Liver (tissue), 3 donors: Measurements from ENCODE around the gene SLC12A1.

ENCODE experiments used
- GABPA ChIP-seq, 2 donors: IDR thresholded peaks in 1 of 2; conservative IDR thresholded peaks in 1 of 2; 2 replicates each; pipeline ENCODE4 v1.6.1; 2016; ENCODE audit warnings: antibody characterized with exemption in 2 of 2, mild to moderate bottlenecking in 1 of 2, moderate library complexity in 1 of 2
- HNF4A ChIP-seq, 2 donors: conservative IDR thresholded peaks; 2 replicates each; pipeline ENCODE4 v1.6.1; 2016; ENCODE audit warnings: antibody characterized with exemption in 2 of 2, mild to moderate bottlenecking in 2 of 2
- NR2F2 ChIP-seq: IDR thresholded peaks from 2 replicates; pipeline ENCODE4 v1.6.1; 2016; ENCODE audit warnings: antibody characterized with exemption
- RAD21 ChIP-seq, 2 donors: IDR thresholded peaks; 2 replicates each; pipeline ENCODE4 v1.6.1; 2016; ENCODE audit warnings: antibody characterized with exemption in 2 of 2, mild to moderate bottlenecking in 2 of 2
- TAF1 ChIP-seq: conservative IDR thresholded peaks from 2 replicates; pipeline ENCODE4 v1.6.1; 2016; ENCODE audit warnings: antibody characterized with exemption, mild to moderate bottlenecking
- TF ChIP-seq, protein P1 (sequence below): fragments of 150-350 bp; IDR thresholded peaks from 2 replicates; pipeline ENCODE4 v1.5.1; 2017; ENCODE audit warnings: improper control_type of control experiment, low read depth, low read length; ENCODE audit not compliant: missing input control
- TF ChIP-seq, protein P2 (sequence below): IDR thresholded peaks from 2 replicates; pipeline ENCODE4 v1.6.1; 2016; ENCODE audit warnings: antibody characterized with exemption, mild to moderate bottlenecking
- TF ChIP-seq, protein P3 (sequence below): IDR thresholded peaks from 2 replicates; pipeline ENCODE4 v1.6.1; 2016; ENCODE audit warnings: antibody characterized with exemption
- TF ChIP-seq, protein P4 (sequence below): IDR thresholded peaks from 2 replicates; pipeline ENCODE4 v1.6.1; 2016; ENCODE audit warnings: antibody characterized with exemption
- donor health status: healthy.
- donor health status: healthy.

GRCh38 chr15:48244921-48245320 lies 38.8 kb downstream of the SLC12A1 start:
- TF ChIP-seq, protein P1, sequence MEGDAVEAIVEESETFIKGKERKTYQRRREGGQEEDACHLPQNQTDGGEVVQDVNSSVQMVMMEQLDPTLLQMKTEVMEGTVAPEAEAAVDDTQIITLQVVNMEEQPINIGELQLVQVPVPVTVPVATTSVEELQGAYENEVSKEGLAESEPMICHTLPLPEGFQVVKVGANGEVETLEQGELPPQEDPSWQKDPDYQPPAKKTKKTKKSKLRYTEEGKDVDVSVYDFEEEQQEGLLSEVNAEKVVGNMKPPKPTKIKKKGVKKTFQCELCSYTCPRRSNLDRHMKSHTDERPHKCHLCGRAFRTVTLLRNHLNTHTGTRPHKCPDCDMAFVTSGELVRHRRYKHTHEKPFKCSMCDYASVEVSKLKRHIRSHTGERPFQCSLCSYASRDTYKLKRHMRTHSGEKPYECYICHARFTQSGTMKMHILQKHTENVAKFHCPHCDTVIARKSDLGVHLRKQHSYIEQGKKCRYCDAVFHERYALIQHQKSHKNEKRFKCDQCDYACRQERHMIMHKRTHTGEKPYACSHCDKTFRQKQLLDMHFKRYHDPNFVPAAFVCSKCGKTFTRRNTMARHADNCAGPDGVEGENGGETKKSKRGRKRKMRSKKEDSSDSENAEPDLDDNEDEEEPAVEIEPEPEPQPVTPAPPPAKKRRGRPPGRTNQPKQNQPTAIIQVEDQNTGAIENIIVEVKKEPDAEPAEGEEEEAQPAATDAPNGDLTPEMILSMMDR, result no peak
- TF ChIP-seq GABPA (IDR thresholded peaks at IDR 0.05 in 1 of 2, conservative IDR thresholded peaks at IDR 0.05 in 1 of 2), result no peak
- no peak for TF ChIP-seq HNF4A (conservative IDR thresholded peaks at IDR 0.05)
- no peak for TF ChIP-seq NR2F2
- TF ChIP-seq, protein P2, sequence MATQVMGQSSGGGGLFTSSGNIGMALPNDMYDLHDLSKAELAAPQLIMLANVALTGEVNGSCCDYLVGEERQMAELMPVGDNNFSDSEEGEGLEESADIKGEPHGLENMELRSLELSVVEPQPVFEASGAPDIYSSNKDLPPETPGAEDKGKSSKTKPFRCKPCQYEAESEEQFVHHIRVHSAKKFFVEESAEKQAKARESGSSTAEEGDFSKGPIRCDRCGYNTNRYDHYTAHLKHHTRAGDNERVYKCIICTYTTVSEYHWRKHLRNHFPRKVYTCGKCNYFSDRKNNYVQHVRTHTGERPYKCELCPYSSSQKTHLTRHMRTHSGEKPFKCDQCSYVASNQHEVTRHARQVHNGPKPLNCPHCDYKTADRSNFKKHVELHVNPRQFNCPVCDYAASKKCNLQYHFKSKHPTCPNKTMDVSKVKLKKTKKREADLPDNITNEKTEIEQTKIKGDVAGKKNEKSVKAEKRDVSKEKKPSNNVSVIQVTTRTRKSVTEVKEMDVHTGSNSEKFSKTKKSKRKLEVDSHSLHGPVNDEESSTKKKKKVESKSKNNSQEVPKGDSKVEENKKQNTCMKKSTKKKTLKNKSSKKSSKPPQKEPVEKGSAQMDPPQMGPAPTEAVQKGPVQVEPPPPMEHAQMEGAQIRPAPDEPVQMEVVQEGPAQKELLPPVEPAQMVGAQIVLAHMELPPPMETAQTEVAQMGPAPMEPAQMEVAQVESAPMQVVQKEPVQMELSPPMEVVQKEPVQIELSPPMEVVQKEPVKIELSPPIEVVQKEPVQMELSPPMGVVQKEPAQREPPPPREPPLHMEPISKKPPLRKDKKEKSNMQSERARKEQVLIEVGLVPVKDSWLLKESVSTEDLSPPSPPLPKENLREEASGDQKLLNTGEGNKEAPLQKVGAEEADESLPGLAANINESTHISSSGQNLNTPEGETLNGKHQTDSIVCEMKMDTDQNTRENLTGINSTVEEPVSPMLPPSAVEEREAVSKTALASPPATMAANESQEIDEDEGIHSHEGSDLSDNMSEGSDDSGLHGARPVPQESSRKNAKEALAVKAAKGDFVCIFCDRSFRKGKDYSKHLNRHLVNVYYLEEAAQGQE, result no peak
- TF ChIP-seq RAD21 (IDR thresholded peaks at IDR 0.05), result no peak
- TF ChIP-seq, protein P3, sequence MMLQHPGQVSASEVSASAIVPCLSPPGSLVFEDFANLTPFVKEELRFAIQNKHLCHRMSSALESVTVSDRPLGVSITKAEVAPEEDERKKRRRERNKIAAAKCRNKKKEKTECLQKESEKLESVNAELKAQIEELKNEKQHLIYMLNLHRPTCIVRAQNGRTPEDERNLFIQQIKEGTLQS, result no peak
- no peak for TF ChIP-seq TAF1
- TF ChIP-seq, protein P4, sequence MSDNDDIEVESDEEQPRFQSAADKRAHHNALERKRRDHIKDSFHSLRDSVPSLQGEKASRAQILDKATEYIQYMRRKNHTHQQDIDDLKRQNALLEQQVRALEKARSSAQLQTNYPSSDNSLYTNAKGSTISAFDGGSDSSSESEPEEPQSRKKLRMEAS, result no peak
